Activated gamma-delta T cell treated with Interleukin-2 at 50 U/mL for 16 hours (primary cell): Measurements from ENCODE around the gene MRPL54.
"Not testable (repeated sequence)": the region's sequence is repeated elsewhere in the genome, so short reads cannot be mapped to it uniquely, and the experiment has no call there.

ENCODE experiments used
- DNase-seq: peaks from one replicate; pipeline ENCODE4 v3.0.0-alpha.2; 2020

The MRPL54 gene

GRCh38 chr19:3743486-3743885 is 19.0 kb upstream of the MRPL54 start:
- no peak for DNase-seq

DNA sequence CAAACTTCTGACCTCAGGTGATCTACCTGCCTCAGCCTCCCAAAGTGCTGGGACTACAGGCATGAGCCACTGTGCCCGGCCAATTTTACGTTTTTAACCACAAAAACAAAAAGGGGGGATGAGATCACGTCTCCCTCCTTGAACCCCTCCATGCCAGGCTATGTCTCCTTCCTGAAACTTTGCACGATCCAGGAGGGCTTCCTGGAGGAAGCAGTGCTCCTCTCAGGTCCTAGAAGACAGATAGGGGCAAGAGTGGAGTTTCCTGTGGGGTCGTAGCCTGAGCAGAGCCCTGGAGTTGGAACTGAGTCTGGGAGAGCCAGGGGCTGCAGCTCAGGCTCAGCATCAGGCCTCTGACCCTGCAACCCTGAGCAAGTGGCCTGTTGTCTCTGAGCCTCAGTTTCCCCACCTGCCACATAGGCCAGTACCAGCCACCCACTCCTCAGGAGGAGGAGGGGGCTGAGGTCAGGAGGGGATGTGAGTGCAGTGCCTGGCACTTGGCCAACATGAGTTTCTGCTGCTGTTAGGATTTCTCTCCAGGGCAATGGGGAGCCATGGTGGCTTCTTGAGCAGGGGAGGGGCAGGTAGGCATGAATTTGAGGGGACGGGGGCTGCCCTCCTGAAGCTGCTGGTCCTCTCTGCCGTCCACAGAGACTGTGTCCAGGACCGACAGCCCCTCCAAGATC is 17.0 kb upstream of the MRPL54 start:
- no peak for DNase-seq

GRCh38 chr19:3746371-3747056 is 16.0 kb upstream of the MRPL54 start:
- no peak for DNase-seq

DNA sequence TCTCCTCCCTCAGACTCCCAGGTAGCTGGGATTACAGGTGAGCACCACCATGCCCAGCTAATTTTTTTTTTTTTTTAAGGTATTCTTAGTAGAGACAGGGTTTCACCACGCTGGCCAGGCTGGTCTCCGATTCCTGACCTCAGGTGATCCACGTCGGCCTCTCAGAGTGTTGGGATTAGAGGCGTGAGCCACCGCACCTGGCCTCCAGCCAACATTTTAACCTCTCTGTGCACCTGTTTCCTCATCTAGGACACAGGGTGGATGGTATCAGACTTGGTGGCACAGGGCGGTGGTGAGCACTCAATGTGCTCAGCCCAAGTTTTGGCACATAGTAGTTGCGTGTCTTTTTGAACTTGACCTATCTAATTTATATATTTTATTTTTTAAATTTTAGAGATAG is 13.5 kb upstream of the MRPL54 start:
- DNase-seq = no peak

DNA sequence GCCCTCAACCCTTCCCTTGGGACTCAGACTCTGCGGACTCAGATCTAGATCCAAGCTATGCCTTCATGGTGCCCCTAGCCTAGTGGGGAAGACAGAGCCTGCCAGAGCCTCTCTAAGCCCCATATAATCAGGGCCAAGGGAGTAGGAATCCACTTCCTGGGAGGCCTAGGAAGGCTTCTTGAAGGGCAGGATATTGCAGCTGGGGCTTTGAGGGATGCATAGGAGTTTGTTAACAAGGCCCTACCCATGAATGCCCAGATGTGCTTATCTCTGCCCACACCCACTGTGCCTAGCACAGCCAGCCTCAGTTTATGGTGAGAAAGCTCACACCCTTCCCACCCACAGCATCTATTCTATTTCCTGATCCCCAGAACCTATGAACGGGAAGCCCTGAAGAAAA is 12.3 kb upstream of the MRPL54 start:
- DNase-seq = no peak

GRCh38 chr19:3751236-3751635 is 11.2 kb upstream of the MRPL54 start:
- DNase-seq = no peak

- no peak for DNase-seq
Observed at GRCh38 chr19:3752492-3752891, 10.0 kb upstream of the MRPL54 start.

GRCh38 chr19:3753631-3754410 is 8.7 kb upstream of the MRPL54 start:
- no peak for DNase-seq

DNA sequence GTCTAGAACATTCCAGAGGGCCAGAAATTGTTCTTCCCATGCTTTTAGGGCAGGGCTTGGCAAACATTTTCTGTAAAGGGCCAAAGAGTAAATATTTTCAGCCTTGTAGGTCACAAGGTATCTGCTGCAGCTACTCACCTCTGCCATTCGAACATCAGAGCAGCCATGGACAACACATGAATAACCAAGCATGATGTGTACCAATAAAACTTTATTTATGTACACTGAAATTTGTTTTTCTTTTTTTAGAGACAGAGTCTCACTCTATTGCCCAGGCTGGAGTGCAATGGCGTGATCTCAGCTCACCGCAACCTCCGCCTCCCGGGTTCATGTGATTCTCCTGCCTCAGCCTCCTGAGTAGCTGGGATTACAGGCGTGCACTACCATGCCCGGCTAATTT is 4.8 kb upstream of the MRPL54 start:
- not testable (repeated sequence) for DNase-seq

DNA sequence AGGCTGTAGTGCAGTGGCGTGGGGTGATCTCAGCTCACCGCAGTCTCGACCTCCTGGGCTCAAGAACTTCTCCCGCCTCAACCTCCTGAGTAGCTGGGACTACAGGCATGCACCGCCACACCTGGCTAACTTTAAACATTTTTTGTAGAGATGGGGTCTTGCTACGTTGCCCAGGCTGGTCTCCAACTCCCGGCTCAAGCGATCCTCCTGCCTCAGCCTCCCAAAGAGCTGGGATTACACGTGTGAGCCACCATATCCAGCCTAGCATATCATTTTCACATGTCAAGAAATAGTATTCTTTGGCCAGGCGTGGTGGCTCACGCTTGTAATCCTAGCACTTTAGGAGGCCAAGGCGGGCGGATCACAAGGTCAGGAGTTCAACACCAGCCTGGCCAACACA is 4.2 kb upstream of the MRPL54 start:
- DNase-seq = not testable (repeated sequence)

DNA sequence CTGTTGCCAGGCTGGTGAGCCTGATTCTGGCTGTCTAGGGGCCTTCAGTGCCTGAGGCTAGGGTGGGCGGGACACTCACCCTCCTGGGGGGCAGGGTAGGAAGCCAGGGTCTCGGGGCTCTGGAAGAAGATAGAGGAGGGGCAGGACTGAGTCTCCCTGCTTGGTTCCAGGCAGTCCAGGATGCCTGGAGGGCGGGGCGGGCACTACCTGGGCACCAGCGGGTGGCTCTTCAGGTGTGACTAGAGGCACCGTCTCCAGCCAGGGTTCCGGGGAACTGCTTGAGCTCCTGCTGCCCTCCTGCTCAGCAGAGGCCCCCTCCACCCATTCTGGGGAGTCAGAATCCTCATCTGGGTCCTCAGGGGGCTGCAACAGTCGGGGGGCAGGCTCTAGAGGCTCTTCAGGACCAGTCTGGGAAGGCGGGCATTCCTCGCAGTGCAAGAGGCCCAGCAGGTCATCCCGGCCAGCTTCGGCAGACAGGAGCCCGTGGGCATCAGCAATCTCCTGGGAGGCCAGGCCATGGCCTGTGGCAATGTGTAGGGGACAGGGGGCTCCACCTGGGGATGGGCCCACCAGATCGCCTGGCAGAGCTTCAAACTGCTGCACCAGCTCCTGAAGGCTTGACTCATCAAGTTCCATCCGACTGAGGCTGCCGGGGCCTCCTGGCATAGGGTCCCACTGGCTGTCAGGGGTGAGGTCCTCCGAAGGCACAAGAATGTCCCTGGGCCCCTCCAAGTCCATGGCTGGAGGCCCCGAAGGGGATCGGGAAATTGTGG is 2.8 kb upstream of the MRPL54 start:
- no peak for DNase-seq

DNA sequence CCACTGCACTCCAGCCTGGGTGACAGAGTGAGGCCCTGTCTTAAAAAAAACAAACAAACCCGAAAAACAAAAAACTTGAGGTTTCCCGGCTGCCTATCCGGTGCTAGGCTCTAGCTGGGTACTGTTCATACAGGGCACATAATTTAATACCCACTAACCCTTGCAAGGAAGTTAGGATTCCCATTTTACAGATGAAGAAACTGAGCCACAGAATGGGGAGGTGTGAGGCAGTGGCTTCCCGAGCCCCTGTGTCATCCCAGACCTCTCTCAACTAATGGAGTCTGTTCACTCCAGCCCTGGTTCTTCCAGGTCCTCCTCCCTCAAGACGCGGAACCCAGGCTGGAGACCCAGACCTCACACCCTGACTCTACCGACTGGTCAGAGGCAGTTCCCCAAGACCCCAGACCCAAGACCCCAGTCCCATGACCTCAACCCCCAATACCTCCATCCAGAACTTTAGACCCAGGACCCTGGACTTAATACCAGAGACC is 1.6 kb upstream of the MRPL54 start:
- DNase-seq = no peak

DNA sequence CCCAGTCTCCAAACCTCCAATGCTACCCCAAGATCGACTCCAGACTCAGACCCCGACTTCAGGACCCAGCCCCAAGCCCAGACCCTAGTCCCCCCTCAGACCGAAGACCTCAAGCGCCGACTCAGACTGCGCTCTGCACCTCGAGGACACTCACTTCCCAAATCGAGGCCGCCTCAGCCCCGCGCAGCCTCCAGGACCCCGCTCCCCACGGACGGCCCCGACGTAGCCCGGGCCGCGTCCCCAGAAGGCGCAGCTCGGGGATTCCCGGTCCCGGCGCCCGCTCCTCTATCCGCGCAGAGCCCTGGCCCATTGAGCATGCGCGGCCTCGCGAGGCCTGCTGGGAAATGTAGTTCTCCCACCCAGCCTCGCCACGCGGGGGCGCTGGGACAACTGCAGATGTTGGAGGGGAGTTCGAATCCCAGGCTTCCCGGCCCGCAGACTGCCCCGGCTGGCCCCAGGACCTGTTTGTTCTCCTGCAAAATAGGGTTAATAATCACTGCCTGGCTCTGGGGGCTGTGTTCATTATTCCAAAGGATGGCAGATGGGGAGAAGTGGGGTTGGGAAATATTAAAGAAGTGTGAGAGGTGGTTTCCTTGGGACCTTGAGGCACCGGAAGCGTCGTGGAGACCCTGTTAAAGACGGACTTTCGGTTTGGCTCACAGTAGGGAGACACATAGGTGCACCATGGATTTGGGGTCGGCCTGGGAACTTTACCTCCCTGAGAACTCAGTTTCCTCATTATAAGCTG is 926 bp upstream of the MRPL54 start, which contains the start of gene APBA3:
APBA3 (minus strand) TSS at position 311 of the 748 bp plus-strand sequence. CDS start 1,428 bp downstream, outside the sequence.
- peak; percentile 95 for DNase-seq

GRCh38 chr19:3762130-3762473 is 380 bp upstream of the MRPL54 start:
- DNase-seq = no peak

GRCh38 chr19:3765121-3765520 is 2.6 kb downstream of the MRPL54 start:
- no peak for DNase-seq

GRCh38 chr19:3765757-3766156 is 3.3 kb downstream of the MRPL54 start:
- not testable (repeated sequence) for DNase-seq

DNA sequence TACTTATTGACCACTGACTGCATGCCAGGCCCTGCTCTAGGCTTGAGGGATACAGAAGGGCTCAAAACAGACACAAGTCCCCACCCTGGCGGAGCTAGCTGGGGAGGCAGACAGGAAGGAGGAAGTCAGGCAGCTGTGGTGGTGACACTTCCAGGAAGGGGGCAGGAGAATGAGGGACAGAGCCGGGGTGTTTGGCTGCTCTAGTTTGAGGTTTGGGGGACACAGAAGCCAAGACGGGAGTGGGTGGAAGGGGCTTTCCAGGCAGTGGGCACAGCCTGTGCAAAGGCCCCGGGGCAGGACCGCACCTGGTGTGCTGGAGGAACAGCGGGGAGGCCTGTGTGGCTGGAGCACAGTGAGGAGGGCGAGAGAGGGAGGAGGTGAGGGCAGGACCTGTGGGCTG is 4.0 kb downstream of the MRPL54 start:
- no peak for DNase-seq

DNA sequence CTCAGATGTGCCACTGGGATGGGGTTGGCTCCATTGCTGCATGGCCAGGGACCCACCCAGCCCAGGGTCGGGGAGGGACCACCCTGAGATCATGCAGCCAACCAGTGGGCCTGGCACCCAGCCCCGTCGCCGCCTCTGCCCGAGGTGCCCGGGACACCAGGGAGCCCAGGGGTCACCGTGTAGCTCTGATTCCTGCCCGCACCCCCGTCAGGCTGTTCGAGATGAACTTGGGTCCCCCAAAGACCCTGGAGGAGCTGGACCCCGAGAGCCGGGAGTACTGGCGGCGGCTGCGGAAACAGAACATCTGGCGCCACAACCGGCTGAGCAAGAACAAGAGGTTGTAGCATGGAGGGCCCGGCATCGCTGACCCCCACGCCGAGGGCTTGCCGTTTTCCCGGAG is 4.6 kb downstream of the MRPL54 start:
- DNase-seq = no peak

- DNase-seq = no peak
Observed at GRCh38 chr19:3768015-3768747, 5.7 kb downstream of the MRPL54 start.

DNA sequence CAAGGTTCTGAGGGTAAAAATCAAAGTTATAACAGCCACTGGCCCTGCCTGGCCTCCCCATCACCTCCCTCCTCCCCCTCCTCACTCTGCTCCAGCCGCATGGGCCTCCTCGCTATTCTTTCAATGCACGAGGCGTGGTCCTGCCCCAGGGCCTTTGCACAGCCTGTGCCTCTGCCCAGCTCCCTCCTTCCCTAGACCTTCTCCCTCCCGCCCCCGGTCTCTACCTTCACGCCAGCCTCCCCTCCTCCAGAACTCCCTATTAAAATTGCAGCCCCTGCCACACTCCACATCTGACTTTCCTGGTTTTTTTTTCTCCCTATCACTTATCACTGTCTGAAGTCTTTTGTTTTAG is 6.2 kb downstream of the MRPL54 start:
- no peak for DNase-seq

DNA sequence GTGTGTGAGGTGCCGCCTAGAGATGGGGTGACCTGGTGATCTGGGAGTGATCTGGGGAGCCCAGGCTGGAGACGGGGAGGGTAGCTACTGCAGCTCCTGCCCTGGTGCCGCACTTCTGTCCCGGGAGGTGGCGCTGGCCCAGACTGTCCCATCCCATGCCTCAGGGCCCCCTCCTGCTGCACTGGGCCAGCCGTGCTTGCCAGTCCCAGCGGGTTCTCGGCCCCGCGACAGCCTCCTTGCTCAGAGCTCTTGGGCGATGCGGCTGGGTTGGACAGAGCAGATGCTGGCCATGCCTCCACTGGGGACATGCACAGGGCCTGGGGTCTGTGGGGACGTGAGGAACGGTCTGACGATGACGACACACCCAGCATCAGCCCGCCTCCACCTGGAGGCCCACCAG is 7.0 kb downstream of the MRPL54 start:
- DNase-seq = no peak
